K562 (cell line): ENCODE measurements around the gene ARHGAP12. TPM values are rescaled to one million over a fixed set of nuclear protein-coding genes. Genes with fewer than 3 reads are reported as not detected.

Experiments
- ATAC-seq: fragments of 200-7000 bp; cut with Tn5 transposase; 3 replicates; pipeline ENCODE4 v1.9.1; 2020; ENCODE audit warnings: moderate library complexity
- BruUV-seq: library from RNA; stranded (reverse); fragments of 400-500 nt; replicated peaks from 2 replicates; lab custom pipeline; 2021; lab: Mats Ljungman, UMichigan
- CTCF ChIA-PET: fragments of 300-600 bp; formaldehyde crosslinking; extraction: SDS; loops from one replicate; lab custom pipeline; 2021; ENCODE audit warnings: low intra/inter-chr PET ratio; lab: Yijun Ruan, JAX
- POLR2A ChIA-PET: fragments of 300-600, 350-650 bp; sonication (Branson Sonifier 250); formaldehyde crosslinking; extraction: SDS; loops from one replicate; lab custom pipeline; 2021; ENCODE audit warnings: antibody characterized with exemption, inconsistent platforms; lab: Yijun Ruan, JAX
- DNase-seq, 4 experiments: peaks; one replicate each; pipeline versions ENCODE4 v3.0.0 to v3.0.0-alpha.2; 2011 to 2018; ENCODE audit warnings: low spot score in 3 of 4, mixed read lengths in 3 of 4; ENCODE audit errors: extremely low read depth in 1 of 4
- FAIRE-seq: peaks from 2 replicates; lab custom pipeline; 2011; peaks lifted over from hg19 to GRCh38; lab: Jason Lieb, UNC
- H2AFZ ChIP-seq: 2 replicates; pipeline ENCODE4 v1.6.0; 2011; ENCODE audit warnings: low read depth, low read length, control low read depth, inconsistent platforms
- H3K27ac ChIP-seq: fragments of 200-600 bp; 3 replicates; pipeline ENCODE4 v1.8.0; 2011; ENCODE audit warnings: low read depth, mild to moderate bottlenecking, control low read depth, inconsistent platforms, low read length, moderate library complexity, mixed read lengths; ENCODE audit errors: extremely low read depth
- H3K27me3 ChIP-seq, 2 experiments: fragments of 300-600 bp in 1 of 2; 2 replicates in 1 of 2; 3 replicates in 1 of 2; pipeline versions ENCODE4 v1.6.0 to v1.8.0; 2011; ENCODE audit warnings: inconsistent platforms in 2 of 2, low read length in 2 of 2, mild to moderate bottlenecking in 1 of 2, mixed read lengths in 1 of 2, moderate library complexity in 1 of 2; ENCODE audit not compliant: control insufficient read depth in 2 of 2, insufficient read depth in 2 of 2
- H3K36me3 ChIP-seq: fragments of 300-600 bp; 3 replicates; pipeline ENCODE4 v1.8.0; 2011; ENCODE audit warnings: mild to moderate bottlenecking, low read length, inconsistent platforms; ENCODE audit not compliant: control insufficient read depth, insufficient read depth
- H3K4me1 ChIP-seq, 2 experiments: fragments of 200-600 bp in 1 of 2; replicated peaks in 1 of 2; 2 replicates in 1 of 2; 3 replicates in 1 of 2; pipeline versions ENCODE4 v1.5.1 to v1.8.0; 2011; ENCODE audit warnings: inconsistent platforms in 2 of 2, low read length in 2 of 2, mild to moderate bottlenecking in 1 of 2, mixed read lengths in 1 of 2, moderate library complexity in 1 of 2; ENCODE audit not compliant: control insufficient read depth in 2 of 2, insufficient read depth in 2 of 2
- H3K4me2 ChIP-seq: 2 replicates; pipeline ENCODE4 v1.6.1; 2011; ENCODE audit warnings: low read length, control low read depth, inconsistent platforms, mixed read lengths; ENCODE audit not compliant: insufficient read depth
- H3K4me3 ChIP-seq: fragments of 200-600 bp; sonication (generic), shearing (Covaris generic); 2 replicates; pipeline ENCODE4 v1.5.1; 2016; ENCODE audit warnings: control low read depth, inconsistent platforms
- H3K79me2 ChIP-seq: fragments of 200-600 bp; 3 replicates; pipeline ENCODE4 v1.8.0; 2011; ENCODE audit warnings: low read length, inconsistent platforms; ENCODE audit not compliant: control insufficient read depth, insufficient read depth
- H3K9ac ChIP-seq, 2 experiments: 2 replicates each; pipeline versions ENCODE4 v1.6.0 to v1.6.1; 2011; ENCODE audit warnings: low read depth in 2 of 2, low read length in 2 of 2, control low read depth in 1 of 2, inconsistent platforms in 1 of 2, mild to moderate bottlenecking in 1 of 2, mixed read lengths in 1 of 2; ENCODE audit not compliant: insufficient read depth in 1 of 2
- H3K9me1 ChIP-seq: one replicate; pipeline ENCODE4 v1.6.0; 2011; ENCODE audit warnings: inconsistent platforms, mild to moderate bottlenecking, low read length, moderate library complexity; ENCODE audit not compliant: control insufficient read depth, insufficient read depth
- H3K9me3 ChIP-seq: replicated peaks from 2 replicates; pipeline ENCODE4 v1.5.1; 2011; ENCODE audit warnings: low read depth, low read length, inconsistent platforms; ENCODE audit not compliant: control insufficient read depth, insufficient read depth
- H4K20me1 ChIP-seq: replicated peaks from 2 replicates; pipeline ENCODE4 v1.6.1; 2011; ENCODE audit warnings: low read length, inconsistent platforms, mixed read lengths; ENCODE audit not compliant: control insufficient read depth, insufficient read depth
- CBFA2T2 ChIP-seq: fragments of 450-650 bp; conservative IDR thresholded peaks from 2 replicates; pipeline ENCODE4 v1.6.1; 2017; ENCODE audit warnings: mild to moderate bottlenecking
- CHD4 ChIP-seq: fragments of 200-600 bp; sonication (generic); IDR thresholded peaks from 3 replicates; pipeline ENCODE4 v1.6.1; 2012; ENCODE audit warnings: low read depth, mild to moderate bottlenecking, mixed read lengths, low read length, inconsistent platforms; ENCODE audit not compliant: insufficient read depth, insufficient replicate concordance, poor library complexity, severe bottlenecking
- ETV6 ChIP-seq, 3 experiments: fragments of 150-350 bp in 1 of 3; sonication (generic) in 1 of 3; formaldehyde crosslinking in 1 of 3; IDR thresholded peaks; 2 replicates each; pipeline versions ENCODE4 v1.6.1 to v1.8.0; 2014 to 2022; ENCODE audit warnings: borderline replicate concordance in 2 of 3, low read depth in 2 of 3, antibody characterized with exemption in 1 of 3, low read length in 1 of 3, mild to moderate bottlenecking in 1 of 3, missing genetic modification reagents in 1 of 3
- FOXP4 ChIP-seq: sonication (generic); formaldehyde crosslinking; IDR thresholded peaks from 2 replicates; pipeline ENCODE4 v1.8.0; 2022; ENCODE audit warnings: mild to moderate bottlenecking, missing genetic modification reagents, borderline replicate concordance
- HIVEP1 ChIP-seq: fragments of 250-450 bp; sonication (Bioruptor Pico); IDR thresholded peaks from 2 replicates; pipeline ENCODE4 v1.4.0; 2020; ENCODE audit warnings: mild to moderate bottlenecking
- HSF4 ChIP-seq: fragments of 250-450 bp; sonication (Bioruptor Pico); IDR thresholded peaks from 2 replicates; pipeline ENCODE4 v2.1.2; 2022; ENCODE audit warnings: mild to moderate bottlenecking, moderate library complexity, borderline replicate concordance
- KLF1 ChIP-seq: fragments of 450-650 bp; IDR thresholded peaks from 2 replicates; pipeline ENCODE4 v1.6.1; 2016; ENCODE audit warnings: missing genetic modification characterization, missing compliant biosample characterization
- MBD2 ChIP-seq: sonication (generic); IDR thresholded peaks from 2 replicates; pipeline ENCODE4 v1.6.1; 2016; ENCODE audit warnings: low read depth, borderline replicate concordance
- NFIC ChIP-seq: fragments of 450-650 bp; IDR thresholded peaks from 2 replicates; pipeline ENCODE4 v1.6.1; 2017; ENCODE audit warnings: mild to moderate bottlenecking, inconsistent platforms
- RB1 ChIP-seq: fragments of 450-650 bp; IDR thresholded peaks from 2 replicates; pipeline ENCODE4 v1.6.1; 2017; ENCODE audit warnings: low read depth, mild to moderate bottlenecking
- RCOR1 ChIP-seq, 2 experiments: IDR thresholded peaks; 2 replicates each; pipeline ENCODE4 v1.6.1; 2012; ENCODE audit warnings: low read depth in 2 of 2, low read length in 2 of 2, borderline replicate concordance in 1 of 2, improper control_type of control experiment in 1 of 2
- TCF15 ChIP-seq: fragments of 250-450 bp; sonication (Bioruptor Pico); IDR thresholded peaks from 2 replicates; pipeline ENCODE4 v1.8.0; 2022; ENCODE audit warnings: moderate library complexity, mild to moderate bottlenecking, inconsistent platforms
- TSC22D4 ChIP-seq: fragments of 450-650 bp; IDR thresholded peaks from 2 replicates; pipeline ENCODE4 v1.6.1; 2016; ENCODE audit warnings: missing genetic modification characterization, missing biosample characterization, control low read depth
- ZNF280A ChIP-seq: fragments of 450-650 bp; IDR thresholded peaks from 2 replicates; pipeline ENCODE4 v1.6.1; 2018; ENCODE audit warnings: mild to moderate bottlenecking, low read depth; ENCODE audit not compliant: partially characterized antibody
- ZNF280B ChIP-seq: fragments of 250-450 bp; sonication (Bioruptor Pico); IDR thresholded peaks from 2 replicates; pipeline ENCODE4 v1.5.1; 2021; ENCODE audit warnings: mild to moderate bottlenecking
- ZNF436 ChIP-seq: fragments of 250-450, 450-650 bp; sonication (Bioruptor Pico); formaldehyde crosslinking; IDR thresholded peaks from 2 replicates; pipeline ENCODE4 v1.7.0; 2020; ENCODE audit warnings: mild to moderate bottlenecking
- WGBS: fragments of 100-300 bp; shearing (Covaris generic); methylation state at CpG from one replicate; pipeline ENCODE4 v1.1.6; 2016; ENCODE audit warnings: low coverage, mixed read lengths; ENCODE audit not compliant: insufficient coverage; ENCODE audit errors: missing lambda C conversion rate; 5-methylcytosine and 5-hydroxymethylcytosine counted together
- in situ Hi-C: fragments of 300-500 bp; cut with MboI; formaldehyde crosslinking; loops from 4 replicates; pipeline ENCODE4 v1.15.0; 2018; ENCODE audit warnings: inconsistent platforms, mixed read lengths
- intact Hi-C: fragments of 100-400 bp; cut with micrococcal nuclease; formaldehyde crosslinking; loops from 2 replicates; pipeline ENCODE4 v1.14.2; 2022
- polyA plus RNA-seq, 8 experiments: library from polyadenylated mRNA; depleted of rRNA in 4 of 8; stranded (reverse) in 5 of 8; unstranded in 3 of 8; fragments of >200 nt; fragmentation: Nextera tagmentation in 2 of 8; fragmentation: Illumina TruSeq in 1 of 8; extraction: Ambion mirVana in 2 of 8; extraction: Trizol in 1 of 8; gene quantifications; 2 replicates each; pipeline versions ENCODE4 v1.2.1 to v1.2.3, GENCODE V29; 2011 to 2014; ENCODE audit warnings: inconsistent platforms in 1 of 8, missing spikeins in 1 of 8
- total RNA-seq, 7 experiments: library from RNA; depleted of rRNA in 6 of 7; stranded (reverse); fragments of >200 nt in 6 of 7; fragmentation: Illumina TruSeq in 2 of 7; extraction: Trizol in 2 of 7; gene quantifications; 2 replicates each; pipeline versions ENCODE4 v1.2.1 to v1.2.3, GENCODE V29; 2011 to 2021; ENCODE audit warnings: low replicate concordance in 1 of 7

Gene ARHGAP12
- total and polyA plus RNA-seq, 9 of the 15 experiments (the other 6 are each of a cell fraction or from before 2014, with no cell fraction given): 4.4 to 18.7 (median 10.1) TPM

GRCh38 chr10:31887850-31888249 lies 40.8 kb downstream of the ARHGAP12 start:
- H3K9me1 ChIP-seq: no peaks in the 10 kb centered on the region
- WGBS: 89% methylated on average over 7 of the region's 7 CpGs
- ATAC-seq (no peak), FAIRE-seq (no peak), DNase-seq (no peak)
- ChIA-PET POLR2A (no interaction called here), CTCF (no interaction called here)
- no peak overlapping the region for H3K4me3 ChIP-seq
- TF ChIP-seq TSC22D4 (tag) (no peak), HIVEP1 (CRISPR knock-in tag) (no peak), RB1 (no peak), ETV6 (IDR thresholded peaks at IDR 0.05; ENCODE audit: borderline replicate concordance in 1 of 2, low read depth in 2 of 2, low read length in 1 of 2) (no peak), ETV6 (CRISPR knock-in tag; IDR thresholded peaks at IDR 0.05; ENCODE audit: borderline replicate concordance) (no peak), CHD4 (no peak), NFIC (no peak), FOXP4 (CRISPR knock-in tag) (no peak), MBD2 (no peak), ZNF436 (CRISPR knock-in tag) (no peak), HSF4 (CRISPR knock-in tag) (no peak), RCOR1 (IDR thresholded peaks at IDR 0.05; ENCODE audit: borderline replicate concordance in 1 of 2, low read depth in 2 of 2, low read length in 2 of 2) (no peak), CBFA2T2 (no peak), ZNF280B (CRISPR knock-in tag) (no peak), TCF15 (CRISPR knock-in tag) (no peak), ZNF280A (no peak), KLF1 (tag) (no peak)
- H3K9ac ChIP-seq: no peak overlapping the region
- H3K9me3 ChIP-seq: no peaks in the 10 kb centered on the region
- H3K79me2 ChIP-seq: peaks cover 7% of the 10 kb centered on the region; the same call in 2 of the 3 replicates
- H3K4me2 ChIP-seq: no peak overlapping the region
- in situ Hi-C loops: no loop called here
- no TSS peak for BruUV-seq
- intact Hi-C loops: no loop called here
- no peaks in the 10 kb centered on the region for H3K36me3 ChIP-seq
- H2AFZ ChIP-seq: no peak overlapping the region
- H3K27ac ChIP-seq: no peak overlapping the region
- H3K27me3 ChIP-seq: no peaks in the 10 kb centered on the region
- H4K20me1 ChIP-seq: no peaks in the 10 kb centered on the region
- no peaks in the 10 kb centered on the region for H3K4me1 ChIP-seq
